Activated gamma-delta T cell treated with anti-CD3 and anti-CD28 coated beads, Interleukin-2, amount 50 U/mL, for 16 hours (primary cell): ENCODE results near the gene GPR162.

Source experiments
- DNase-seq: peaks from one replicate; pipeline ENCODE4 v3.0.0-alpha.2; 2020; ENCODE audit warnings: low read depth

Gene GPR162

DNA sequence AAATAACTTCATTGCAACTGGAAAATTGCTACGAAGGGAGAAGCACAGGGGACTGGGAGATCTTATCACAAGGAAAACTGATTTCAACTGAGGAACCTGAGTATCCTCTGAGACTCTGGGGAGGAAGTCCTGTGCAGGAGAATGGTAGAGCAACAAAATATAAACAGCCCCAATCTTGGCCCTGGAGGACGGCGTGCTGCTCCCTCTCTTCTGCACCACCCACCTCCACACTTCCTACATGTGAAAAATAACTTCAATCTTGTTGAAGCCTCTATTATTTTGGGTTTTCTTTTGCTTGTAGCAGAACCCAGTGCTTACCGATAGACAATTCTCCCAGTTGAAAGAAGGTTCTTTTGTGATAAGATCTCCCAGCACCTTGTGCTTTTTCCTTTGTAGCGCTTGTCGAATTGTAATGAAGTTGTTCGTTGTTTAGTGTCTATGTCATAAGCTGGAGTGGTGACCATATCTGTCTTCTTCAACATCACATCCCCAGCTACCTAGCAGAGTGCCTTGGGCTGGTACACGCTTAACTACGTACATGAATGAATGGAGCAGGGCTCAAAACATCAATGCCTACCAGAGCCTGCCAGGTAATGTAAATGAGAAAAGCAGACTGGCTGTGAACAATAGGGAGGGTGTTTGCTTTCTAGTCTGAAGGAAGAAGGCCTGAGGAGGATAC, 35.1 kb upstream of the GPR162 start:
- no peak for DNase-seq

DNA sequence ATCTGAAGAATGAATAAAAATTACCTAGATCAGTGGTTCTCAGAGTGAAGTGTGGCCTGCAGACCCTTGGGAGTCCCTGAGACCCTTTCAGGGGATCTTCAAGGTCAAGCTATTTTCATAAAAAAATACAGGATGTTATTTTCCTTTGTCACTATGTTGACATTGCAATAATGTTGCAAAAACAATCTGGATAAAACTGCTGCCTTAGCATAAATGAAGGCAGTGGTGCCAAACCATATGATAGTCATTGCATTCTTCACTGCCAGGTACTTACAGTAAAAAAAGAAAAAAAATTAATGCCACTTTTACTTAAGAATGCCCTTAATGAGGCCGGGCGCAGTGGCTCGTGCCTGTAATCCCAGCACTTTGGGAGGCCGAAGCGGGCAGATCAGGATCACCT, 34.3 kb upstream of the GPR162 start:
- DNase-seq, result no peak

DNA sequence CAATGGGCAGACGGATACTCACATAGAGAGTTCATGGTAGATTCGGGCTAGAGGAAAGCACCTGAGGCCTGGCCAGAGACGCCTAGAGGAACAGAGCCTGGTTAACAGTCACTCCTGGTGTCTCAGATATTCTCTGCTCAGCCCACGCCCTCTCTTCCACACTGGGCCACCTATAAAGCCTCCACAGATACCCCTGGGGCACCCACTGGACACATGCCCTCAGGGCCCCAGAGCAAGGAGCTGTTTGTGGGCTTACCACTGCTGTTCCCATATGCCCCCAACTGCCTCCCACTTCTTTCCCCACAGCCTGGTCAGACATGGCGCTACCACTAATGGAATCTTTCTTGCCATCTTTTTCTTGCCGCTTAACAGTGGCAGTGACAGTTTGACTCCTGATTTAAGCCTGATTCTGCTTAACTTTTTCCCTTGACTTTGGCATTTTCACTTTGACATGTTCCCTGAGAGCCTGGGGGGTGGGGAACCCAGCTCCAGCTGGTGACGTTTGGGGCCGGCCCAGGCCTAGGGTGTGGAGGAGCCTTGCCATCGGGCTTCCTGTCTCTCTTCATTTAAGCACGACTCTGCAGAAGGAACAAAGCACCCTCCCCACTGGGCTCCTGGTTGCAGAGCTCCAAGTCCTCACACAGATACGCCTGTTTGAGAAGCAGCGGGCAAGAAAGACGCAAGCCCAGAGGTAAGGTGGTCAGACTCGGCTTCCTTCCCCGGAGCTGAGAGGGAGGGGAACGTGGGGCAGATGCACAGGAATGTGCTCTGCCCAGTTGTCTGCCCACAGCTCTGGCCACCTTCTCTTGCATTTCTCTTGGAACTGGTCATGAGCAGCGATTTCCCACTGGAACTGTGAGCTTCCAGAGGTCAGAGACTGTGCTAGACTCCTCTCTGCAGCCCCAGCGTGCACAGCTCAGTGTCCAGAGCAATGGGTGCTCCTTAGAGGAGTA, 32.4 kb upstream of the GPR162 start, which contains the start of gene CD4:
Gene CD4, plus strand, starts transcription at position 557 of the 953 bp plus-strand sequence. CDS start 10,611 bp downstream, outside the sequence.
- no peak for DNase-seq

DNA sequence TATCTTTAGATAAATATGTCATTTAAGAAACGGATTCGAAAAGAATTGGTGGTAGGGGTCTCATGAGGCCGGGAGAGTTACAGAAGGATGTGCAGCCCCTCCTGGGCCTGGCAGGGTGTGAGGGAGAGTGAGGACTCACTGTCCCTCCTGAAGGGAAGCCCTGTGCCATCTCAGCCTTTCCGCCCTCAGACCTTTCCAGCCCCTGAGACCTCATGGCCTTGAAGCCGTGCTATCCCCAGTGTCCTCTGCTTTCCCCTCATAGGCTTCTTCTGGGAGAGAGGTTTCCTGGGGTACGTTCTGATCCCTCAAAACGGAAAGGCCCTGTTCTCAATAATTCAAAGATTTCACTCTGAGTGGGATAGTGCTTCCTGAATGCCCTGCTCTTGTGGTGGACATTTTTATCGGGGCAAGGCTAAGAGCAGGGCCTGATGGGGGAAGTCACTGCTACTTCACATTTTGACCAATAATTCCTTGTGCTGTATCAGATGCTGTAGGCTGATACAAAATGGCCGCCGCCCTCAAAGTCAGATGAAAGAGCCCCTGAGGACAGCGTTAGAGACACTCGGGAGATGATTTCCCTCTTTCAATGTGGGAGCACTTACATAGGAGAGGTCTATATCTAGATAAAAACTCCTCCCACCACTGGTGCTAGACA, 31.0 kb upstream of the GPR162 start:
- DNase-seq, result no peak

GRCh38 chr12:6791931-6792520, 29.6 kb upstream of the GPR162 start:
- DNase-seq, result no peak

DNA sequence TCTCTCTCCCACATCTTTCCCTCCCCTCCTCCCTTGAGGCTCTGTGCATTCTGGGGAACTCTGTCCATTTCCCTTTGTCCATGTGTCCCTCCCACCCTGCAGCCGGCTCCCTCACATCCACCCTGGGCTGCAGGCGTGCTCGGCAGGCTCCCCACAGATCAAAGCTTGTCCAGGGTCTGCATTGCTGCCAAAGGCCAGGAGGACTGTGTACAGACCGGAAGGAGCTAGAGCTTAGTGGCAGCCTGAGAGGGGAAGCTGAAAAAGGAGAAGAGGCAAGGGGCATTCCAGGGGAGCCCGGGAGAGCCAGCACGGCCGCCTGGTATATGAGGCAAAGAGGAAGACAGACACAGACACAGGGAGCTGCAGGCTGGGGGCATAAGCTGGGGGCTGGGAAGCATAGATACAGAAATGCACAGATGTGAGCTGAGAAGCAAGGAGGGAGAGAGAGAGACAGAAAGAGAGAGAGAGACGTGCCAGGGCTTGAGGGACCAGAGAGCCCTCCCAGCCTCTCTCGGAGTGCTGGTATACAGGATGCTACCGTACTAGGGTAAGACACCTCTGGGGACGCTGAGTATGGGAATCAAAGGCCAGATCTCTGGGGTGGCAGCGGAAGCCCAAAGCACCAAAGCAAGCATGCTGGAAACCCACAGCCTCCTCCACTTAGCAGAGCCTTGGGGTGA, 29.0 kb upstream of the GPR162 start:
- no peak for DNase-seq

GRCh38 chr12:6795088-6795487, 26.5 kb upstream of the GPR162 start:
- DNase-seq, result no peak

DNA sequence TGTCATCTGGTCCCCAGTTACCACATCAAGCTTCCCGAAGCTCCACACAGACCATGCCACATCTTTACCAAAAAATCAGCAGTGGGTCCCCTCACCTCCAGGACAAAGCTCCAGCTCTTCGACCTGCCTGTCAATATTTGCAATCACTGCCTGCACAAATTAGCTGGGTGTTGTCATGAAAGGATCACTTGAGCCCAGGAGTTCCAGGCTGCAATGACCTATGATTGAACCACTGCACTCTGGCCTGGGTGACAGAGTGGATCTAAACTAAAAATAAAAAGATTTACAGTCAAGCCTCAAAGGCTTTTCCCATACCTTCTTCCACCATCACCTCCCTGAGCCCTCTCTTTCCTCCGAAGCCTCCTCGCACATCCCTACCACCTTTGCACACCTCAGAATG, 25.0 kb upstream of the GPR162 start:
- no peak for DNase-seq

- DNase-seq, result no peak
These were observed 22.5 kb upstream of the GPR162 start for GRCh38 chr12:6799147-6799546.

- no peak for DNase-seq
These were observed 14.5 kb upstream of the GPR162 start for GRCh38 chr12:6807170-6807569.

- no peak for DNase-seq
These were observed 12.6 kb upstream of the GPR162 start for GRCh38 chr12:6809056-6809455.

DNA sequence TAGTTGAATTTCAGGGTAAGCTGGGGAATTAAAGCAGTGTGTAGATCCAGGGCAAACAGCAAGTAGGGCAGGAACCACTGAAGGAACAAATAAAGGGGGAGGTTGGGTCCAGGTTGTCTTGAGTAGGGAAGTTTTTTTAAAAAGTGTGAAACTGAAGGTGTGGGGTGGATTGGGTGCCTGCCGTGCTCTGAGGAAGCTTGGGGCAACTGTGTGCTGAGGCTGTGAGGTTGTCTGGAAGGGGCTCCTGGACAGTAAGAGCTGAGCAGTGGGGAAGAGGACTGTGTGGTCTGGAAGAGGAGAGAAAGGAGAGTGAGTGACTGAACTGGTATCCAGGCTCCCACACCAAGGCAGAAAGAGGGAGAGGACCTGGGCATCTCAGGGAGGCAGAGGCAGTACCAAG, 10.9 kb upstream of the GPR162 start:
- DNase-seq, result no peak

GRCh38 chr12:6813363-6813762, 8.3 kb upstream of the GPR162 start:
- DNase-seq, result no peak

GRCh38 chr12:6816598-6816997, 5.0 kb upstream of the GPR162 start:
- no peak for DNase-seq

DNA sequence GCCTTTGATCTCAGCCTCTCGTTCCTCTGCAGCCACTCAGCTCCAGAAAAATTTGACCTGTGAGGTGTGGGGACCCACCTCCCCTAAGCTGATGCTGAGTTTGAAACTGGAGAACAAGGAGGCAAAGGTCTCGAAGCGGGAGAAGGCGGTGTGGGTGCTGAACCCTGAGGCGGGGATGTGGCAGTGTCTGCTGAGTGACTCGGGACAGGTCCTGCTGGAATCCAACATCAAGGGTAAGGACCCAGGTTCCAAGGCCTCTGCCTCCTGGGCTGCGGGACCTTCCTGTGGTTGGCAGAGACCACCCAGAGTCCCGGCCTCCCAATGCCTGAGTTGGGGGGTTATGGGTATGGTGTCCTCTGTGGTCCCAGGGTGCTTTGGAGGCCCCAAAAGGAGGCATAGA, 4.5 kb upstream of the GPR162 start:
- no peak for DNase-seq

DNA sequence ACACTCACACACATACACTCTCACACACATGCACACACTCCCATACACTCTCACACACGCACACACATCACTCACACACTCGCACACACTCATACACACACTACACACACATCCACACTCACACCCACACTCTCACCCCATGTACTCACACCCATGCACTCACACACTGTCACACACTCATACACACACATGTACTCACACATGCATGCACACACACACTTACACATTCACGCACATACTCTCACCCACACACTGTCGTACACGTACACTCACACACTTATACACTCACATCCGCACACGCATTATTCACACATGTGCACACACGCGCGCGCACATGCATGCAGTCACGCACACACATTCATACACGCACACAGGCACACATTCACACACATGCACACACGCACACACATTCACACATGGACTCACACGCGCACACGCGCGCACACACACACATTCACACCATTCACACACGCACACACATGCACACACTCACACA, 3.9 kb upstream of the GPR162 start:
- no peak for DNase-seq

GRCh38 chr12:6818222-6818621, 3.4 kb upstream of the GPR162 start:
- no peak for DNase-seq

- DNase-seq, result no peak
These were observed 3.0 kb upstream of the GPR162 start for GRCh38 chr12:6818645-6819044.

GRCh38 chr12:6819106-6820030, 2.3 kb upstream of the GPR162 start:
- DNase-seq, result no peak

DNA sequence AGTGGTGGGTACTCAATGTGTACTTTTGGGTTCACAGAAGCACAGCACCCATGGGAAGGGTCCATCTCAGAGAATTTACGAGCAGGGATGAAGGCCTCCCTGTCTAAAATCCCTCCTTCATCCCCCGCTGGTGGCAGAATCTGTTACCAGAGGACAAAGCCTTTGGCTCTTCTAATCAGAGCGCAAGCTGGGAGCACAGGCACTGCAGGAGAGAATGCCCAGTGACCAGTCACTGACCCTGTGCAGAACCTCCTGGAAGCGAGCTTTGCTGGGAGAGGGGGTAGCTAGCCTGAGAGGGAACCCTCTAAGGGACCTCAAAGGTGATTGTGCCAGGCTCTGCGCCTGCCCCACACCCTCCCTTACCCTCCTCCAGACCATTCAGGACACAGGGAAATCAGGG, 1.5 kb upstream of the GPR162 start:
- DNase-seq, result no peak
